Upper lobe of left lung (tissue), 6 donors: ENCODE data around the gene PJA1. TPM values are rescaled to one million over a fixed set of nuclear protein-coding genes. Genes with fewer than 3 reads are reported as not detected.
A peak's percentile ranks its signal among the peaks of the same experiment; 100 is the strongest.

Experiments used
- ATAC-seq, 2 donors: fragments of 200-7000 bp; cut with Tn5 transposase; one replicate each; pipeline ENCODE4 v1.9.1; 2022; ENCODE audit warnings: mild to moderate bottlenecking in 2 of 2, moderate library complexity in 2 of 2; ENCODE audit not compliant: low FRiP score in 2 of 2
- DNase-seq, 2 donors: peaks; one replicate each; pipeline ENCODE4 v3.0.0-alpha.2; 2019 to 2020
- H3K27ac ChIP-seq, 4 donors: fragments of 200-600 bp; sonication (generic); one replicate each; pipeline ENCODE4 v1.5.1; 2016 to 2019
- H3K27me3 ChIP-seq, 4 donors: fragments of 200-600 bp; sonication (generic); one replicate each; pipeline ENCODE4 v1.5.1; 2017 to 2019
- H3K36me3 ChIP-seq, 4 donors: fragments of 200-600 bp; sonication (generic); one replicate each; pipeline ENCODE4 v1.5.1; 2016 to 2019
- H3K4me1 ChIP-seq, 4 donors: fragments of 200-600 bp; sonication (generic); one replicate each; pipeline ENCODE4 v1.5.1; 2018 to 2019
- H3K4me3 ChIP-seq, 4 donors: fragments of 200-600 bp; sonication (generic); one replicate each; pipeline ENCODE4 v1.5.1; 2017 to 2019; ENCODE audit warnings: mild to moderate bottlenecking in 2 of 4, moderate library complexity in 1 of 4
- H3K9me3 ChIP-seq, 4 donors: fragments of 200-600 bp; sonication (generic); one replicate each; pipeline ENCODE4 v1.5.1; 2018 to 2019
- EP300 ChIP-seq, 4 donors: sonication (generic); formaldehyde crosslinking; IDR thresholded peaks; one replicate each; pipeline ENCODE4 v1.5.1; 2017; ENCODE audit warnings: antibody characterized with exemption in 4 of 4, control low read depth in 2 of 4
- POLR2A ChIP-seq, 4 donors: fragments of 450-650 bp; IDR thresholded peaks; one replicate each; pipeline ENCODE4 v1.5.1; 2016 to 2017; ENCODE audit warnings: antibody characterized with exemption in 4 of 4, mild to moderate bottlenecking in 2 of 4
- POLR2AphosphoS5 ChIP-seq, 2 donors: sonication (generic); formaldehyde crosslinking; IDR thresholded peaks; one replicate each; pipeline ENCODE4 v1.5.1; 2017; ENCODE audit warnings: antibody characterized with exemption in 2 of 2
- WGBS, 2 donors: methylation state at CpG; one replicate each; pipeline ENCODE4 v1.1.5; 2017 to 2018; 5-methylcytosine and 5-hydroxymethylcytosine counted together
- total RNA-seq, 6 donors: library from RNA; depleted of rRNA in 4 of 6; stranded (reverse); fragments of >200 nt in 4 of 6; gene quantifications; one replicate each; pipeline versions ENCODE4 v1.1.0 to v1.2.1, GENCODE V29; 2016 to 2021
- TF ChIP-seq, protein P1 (sequence below), 6 experiments: fragments of 450-650 bp in 4 of 6; fragments of 200-600 bp in 2 of 6; sonication (generic) in 2 of 6; IDR thresholded peaks; one replicate each; pipeline ENCODE4 v1.5.1; 2016 to 2019; ENCODE audit warnings: antibody characterized with exemption in 6 of 6
- donor health status: DM: no; HTN: no; CAD: no; lungs with moderate emphysema.
- donor health status: DM: no; HTN: yes; CAD: no; lungs with severe emphysema.

PJA1 gene
- total RNA-seq, 6 donors from 2014 or later: 13.8 to 25.9 (median 14.8) TPM

DNA sequence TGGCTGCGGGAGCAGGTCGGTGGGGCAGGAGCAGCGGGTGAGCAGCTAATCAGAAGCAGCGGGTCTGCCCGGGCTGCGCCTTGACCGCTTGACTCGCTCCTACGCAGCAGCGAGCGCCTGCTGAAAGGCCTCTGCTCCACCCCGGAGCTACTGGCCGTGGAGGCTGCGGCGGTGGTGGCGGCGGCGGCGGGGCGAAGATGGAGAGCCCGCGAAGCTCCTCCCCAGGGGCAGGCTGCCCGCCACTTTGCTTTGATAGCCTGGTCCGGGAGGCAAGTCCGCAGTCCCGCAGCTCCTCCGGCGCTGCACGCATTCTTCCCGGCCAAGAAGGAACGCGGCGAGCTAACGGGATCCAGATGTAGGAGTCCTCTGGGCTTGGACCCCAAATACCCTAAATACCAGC is 36.7 kb downstream of the PJA1 start:
- Histone ChIP-seq H3K9me3 (no peaks in the 10 kb centered on the region), H3K27ac (no peak overlapping the region), H3K4me1 (no peaks in the 10 kb centered on the region), H3K27me3 (no peaks in the 10 kb centered on the region), H3K36me3 (no peaks in the 10 kb centered on the region), H3K4me3 (no peak overlapping the region)
- ATAC-seq (peak in 1 of 2 donors; percentile 54), DNase-seq (peak in 1 of 2 donors; percentile 85)
- WGBS, 2 donors: 45% methylated on average over 30 of the region's 34 CpGs; no CpG with 5 or more reads in 1 of the 2 donors
- TF ChIP-seq POLR2AphosphoS5 (IDR thresholded peaks at IDR 0.05) (no peak), POLR2A (IDR thresholded peaks at IDR 0.05) (no peak), EP300 (IDR thresholded peaks at IDR 0.05) (no peak)
- TF ChIP-seq, protein P1, sequence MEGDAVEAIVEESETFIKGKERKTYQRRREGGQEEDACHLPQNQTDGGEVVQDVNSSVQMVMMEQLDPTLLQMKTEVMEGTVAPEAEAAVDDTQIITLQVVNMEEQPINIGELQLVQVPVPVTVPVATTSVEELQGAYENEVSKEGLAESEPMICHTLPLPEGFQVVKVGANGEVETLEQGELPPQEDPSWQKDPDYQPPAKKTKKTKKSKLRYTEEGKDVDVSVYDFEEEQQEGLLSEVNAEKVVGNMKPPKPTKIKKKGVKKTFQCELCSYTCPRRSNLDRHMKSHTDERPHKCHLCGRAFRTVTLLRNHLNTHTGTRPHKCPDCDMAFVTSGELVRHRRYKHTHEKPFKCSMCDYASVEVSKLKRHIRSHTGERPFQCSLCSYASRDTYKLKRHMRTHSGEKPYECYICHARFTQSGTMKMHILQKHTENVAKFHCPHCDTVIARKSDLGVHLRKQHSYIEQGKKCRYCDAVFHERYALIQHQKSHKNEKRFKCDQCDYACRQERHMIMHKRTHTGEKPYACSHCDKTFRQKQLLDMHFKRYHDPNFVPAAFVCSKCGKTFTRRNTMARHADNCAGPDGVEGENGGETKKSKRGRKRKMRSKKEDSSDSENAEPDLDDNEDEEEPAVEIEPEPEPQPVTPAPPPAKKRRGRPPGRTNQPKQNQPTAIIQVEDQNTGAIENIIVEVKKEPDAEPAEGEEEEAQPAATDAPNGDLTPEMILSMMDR (IDR thresholded peaks at IDR 0.05): no peak

DNA sequence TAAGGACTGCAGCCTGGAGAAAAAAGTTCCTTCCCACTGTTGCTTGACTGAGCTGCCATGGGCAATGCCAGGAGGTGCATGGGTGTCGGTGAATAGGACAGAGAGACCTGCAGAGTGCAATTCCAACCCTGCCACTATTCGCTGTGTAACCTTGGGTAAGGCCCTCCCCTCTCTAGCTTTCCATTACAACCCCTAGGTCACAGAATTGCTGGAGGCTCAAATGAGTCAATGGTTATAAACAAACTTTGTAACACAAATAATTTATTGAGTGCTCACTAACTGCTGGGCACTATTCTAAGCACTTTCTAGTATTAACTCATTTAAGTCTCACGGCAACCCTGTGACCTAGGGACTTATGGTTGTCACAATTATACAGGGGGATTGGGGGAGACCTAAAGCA is 37.8 kb downstream of the PJA1 start:
- DNase-seq: no peak
- 85 to 95% methylated on average over 2 to 3 of the region's 3 CpGs for WGBS, 2 donors
- TF ChIP-seq, protein P1 (IDR thresholded peaks at IDR 0.05): no peak
- no peak for TF ChIP-seq POLR2AphosphoS5 (IDR thresholded peaks at IDR 0.05)
- no peak for TF ChIP-seq POLR2A (IDR thresholded peaks at IDR 0.05)
- TF ChIP-seq EP300 (IDR thresholded peaks at IDR 0.05): no peak
- no peaks in the 10 kb centered on the region for H3K27me3 ChIP-seq
- no peaks in the 10 kb centered on the region for H3K4me1 ChIP-seq
- no peak overlapping the region for H3K27ac ChIP-seq
- no peak for ATAC-seq
- no peak overlapping the region for H3K4me3 ChIP-seq
- no peaks in the 10 kb centered on the region for H3K36me3 ChIP-seq
- H3K9me3 ChIP-seq: no peaks in the 10 kb centered on the region

DNA sequence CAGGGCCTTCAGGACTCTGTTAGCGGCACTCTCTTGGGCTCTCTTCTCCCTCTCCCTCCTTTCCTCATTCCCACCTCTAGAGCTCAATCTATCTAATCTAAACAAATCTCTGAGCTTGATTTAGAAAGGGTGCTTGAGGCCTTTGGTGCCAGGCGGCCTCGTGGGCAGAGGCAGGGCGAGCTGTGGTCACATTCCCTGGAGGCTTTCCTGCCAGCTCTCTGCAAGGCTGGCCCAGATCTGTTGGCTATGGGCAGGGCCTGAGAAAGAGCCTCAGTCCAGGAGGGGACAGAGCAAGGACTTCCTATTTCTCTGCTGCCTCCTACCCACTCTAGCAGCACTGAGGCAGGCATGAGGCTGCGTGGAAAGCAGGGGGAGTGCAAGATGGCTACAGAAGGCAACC is 38.6 kb downstream of the PJA1 start:
- TF ChIP-seq, protein P1 (IDR thresholded peaks at IDR 0.05): no peak
- TF ChIP-seq POLR2A (IDR thresholded peaks at IDR 0.05) (no peak), EP300 (IDR thresholded peaks at IDR 0.05) (no peak), POLR2AphosphoS5 (IDR thresholded peaks at IDR 0.05) (no peak)
- DNase-seq (no peak), ATAC-seq (no peak)
- Histone ChIP-seq H3K27me3 (no peaks in the 10 kb centered on the region), H3K27ac (no peak overlapping the region), H3K36me3 (no peaks in the 10 kb centered on the region), H3K9me3 (no peaks in the 10 kb centered on the region), H3K4me3 (no peak overlapping the region), H3K4me1 (no peaks in the 10 kb centered on the region)
- WGBS, 2 donors: 61 to 67% methylated on average over 4 to 5 of the region's 5 CpGs

DNA sequence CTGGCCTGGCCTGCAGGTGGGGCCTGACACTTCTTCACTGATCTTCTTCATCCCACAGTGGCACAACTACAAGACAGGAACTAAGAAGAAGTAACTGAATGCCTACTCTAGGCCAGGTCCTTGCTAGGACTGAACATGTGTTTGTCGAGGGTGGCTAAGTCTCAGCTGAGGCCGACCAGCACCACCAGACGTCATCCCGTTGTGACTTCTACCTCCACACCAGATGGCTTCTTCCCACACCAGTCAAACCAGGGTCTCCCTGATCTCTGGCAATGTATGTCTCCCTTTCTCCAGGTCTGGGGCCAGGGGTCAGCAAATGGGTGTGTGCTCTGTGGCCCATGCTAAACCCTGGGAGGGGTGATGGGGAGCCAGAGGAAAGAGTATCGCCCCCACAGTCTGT is 40.2 kb downstream of the PJA1 start:
- no peak for ATAC-seq
- 83% methylated on average over 5 of the region's 5 CpGs; no CpG with 5 or more reads in 1 of the 2 donors for WGBS, 2 donors
- no peaks in the 10 kb centered on the region for H3K36me3 ChIP-seq
- H3K4me1 ChIP-seq: no peaks in the 10 kb centered on the region
- DNase-seq: no peak
- H3K9me3 ChIP-seq: no peaks in the 10 kb centered on the region
- TF ChIP-seq POLR2AphosphoS5 (IDR thresholded peaks at IDR 0.05) (no peak), EP300 (IDR thresholded peaks at IDR 0.05) (no peak), POLR2A (IDR thresholded peaks at IDR 0.05) (no peak)
- TF ChIP-seq, protein P1 (IDR thresholded peaks at IDR 0.05): no peak
- no peak overlapping the region for H3K4me3 ChIP-seq
- H3K27ac ChIP-seq: no peak overlapping the region
- H3K27me3 ChIP-seq: no peaks in the 10 kb centered on the region

DNA sequence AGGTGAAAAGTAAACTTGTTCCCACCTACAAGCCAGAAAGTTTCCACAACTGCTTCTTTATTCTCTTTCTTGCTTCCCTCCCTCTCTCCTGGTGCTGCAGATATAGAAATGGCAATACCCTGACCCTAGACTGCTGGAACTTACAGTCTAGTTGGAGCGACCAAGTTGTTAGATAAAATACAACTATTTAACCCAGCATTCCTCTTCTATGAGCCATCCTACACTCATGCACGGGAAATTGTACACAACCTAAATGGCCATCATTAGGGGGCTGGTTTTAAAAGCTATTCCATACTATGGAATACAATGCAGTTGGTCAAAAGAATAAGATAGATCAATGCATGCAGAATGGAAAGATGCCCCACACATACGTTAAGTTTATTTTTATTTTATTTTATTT is 41.1 kb downstream of the PJA1 start:
- no peak for DNase-seq
- Histone ChIP-seq H3K9me3 (no peaks in the 10 kb centered on the region), H3K4me1 (no peaks in the 10 kb centered on the region), H3K27ac (no peak overlapping the region), H3K36me3 (no peaks in the 10 kb centered on the region), H3K27me3 (no peaks in the 10 kb centered on the region), H3K4me3 (no peak overlapping the region)
- TF ChIP-seq POLR2AphosphoS5 (IDR thresholded peaks at IDR 0.05): no peak
- TF ChIP-seq POLR2A (IDR thresholded peaks at IDR 0.05): no peak
- TF ChIP-seq EP300 (IDR thresholded peaks at IDR 0.05): no peak
- no peak for ATAC-seq
- 79 to 88% methylated on average over 3 of the region's 3 CpGs for WGBS, 2 donors
